Endodermal cell (in vitro differentiated cells): ENCODE results near the gene NINJ2. TPM values are rescaled to one million over a fixed set of nuclear protein-coding genes. Genes with fewer than 3 reads are reported as not detected.
A peak's percentile ranks its signal among the peaks of the same experiment; 100 is the strongest.

Source experiments
- DNase-seq: peaks from one replicate; pipeline ENCODE4 v3.0.0-alpha.2; 2017
- H3K27ac ChIP-seq: 2 replicates; pipeline ENCODE4 v1.5.1; 2013; ENCODE audit warnings: mild to moderate bottlenecking, low read depth, low read length, moderate library complexity
- H3K27me3 ChIP-seq: 2 replicates; pipeline ENCODE4 v1.6.1; 2013; ENCODE audit warnings: mild to moderate bottlenecking, low read length, moderate library complexity; ENCODE audit not compliant: insufficient read depth, control insufficient read depth, poor library complexity, severe bottlenecking
- H3K36me3 ChIP-seq: 2 replicates; pipeline ENCODE4 v1.7.0; 2013; ENCODE audit warnings: mild to moderate bottlenecking, low read length, moderate library complexity; ENCODE audit not compliant: control insufficient read depth, insufficient read depth
- H3K4me1 ChIP-seq: one replicate; pipeline ENCODE4 v1.7.0; 2013; ENCODE audit warnings: low read length; ENCODE audit not compliant: control insufficient read depth, insufficient read depth
- H3K4me3 ChIP-seq: 2 replicates; pipeline ENCODE4 v1.5.1; 2013; ENCODE audit warnings: mild to moderate bottlenecking, low read length, moderate library complexity
- H3K9ac ChIP-seq: 2 replicates; pipeline ENCODE4 v1.6.1; 2013; ENCODE audit warnings: mild to moderate bottlenecking, low read length, moderate library complexity; ENCODE audit not compliant: poor library complexity, severe bottlenecking; ENCODE audit errors: extremely low read depth
- H3K9me3 ChIP-seq: 2 replicates; pipeline ENCODE4 v1.6.1; 2013; ENCODE audit warnings: mild to moderate bottlenecking, low read length, moderate library complexity; ENCODE audit not compliant: control insufficient read depth
- H3K27ac Mint-ChIP-seq: 2 replicates; pipeline ENCODE4 v1.8.0; 2020; ENCODE audit warnings: mixed read lengths
- H3K27me3 Mint-ChIP-seq: 2 replicates; pipeline ENCODE4 v1.8.0; 2021; ENCODE audit warnings: mild to moderate bottlenecking, mixed read lengths; ENCODE audit not compliant: insufficient read depth
- H3K36me3 Mint-ChIP-seq: 2 replicates; pipeline ENCODE4 v1.8.0; 2020; ENCODE audit warnings: low read depth, mixed read lengths
- H3K4me1 Mint-ChIP-seq: 2 replicates; pipeline ENCODE4 v1.8.0; 2020; ENCODE audit warnings: mixed read lengths
- H3K4me3 Mint-ChIP-seq: 2 replicates; pipeline ENCODE4 v1.8.0; 2020; ENCODE audit warnings: mild to moderate bottlenecking, moderate library complexity, mixed read lengths
- H3K9me3 Mint-ChIP-seq: 2 replicates; pipeline ENCODE4 v1.8.0; 2020; ENCODE audit warnings: mild to moderate bottlenecking, mixed read lengths
- CTCF ChIP-seq: fragments of 200-600 bp; sonication (generic); conservative IDR thresholded peaks from 2 replicates; pipeline ENCODE4 v1.5.0; 2021; ENCODE audit warnings: antibody characterized with exemption, mild to moderate bottlenecking
- WGBS, 2 experiments: methylation state at CpG; one replicate each; pipeline versions ENCODE4 v1.1.5 to v1.1.7; 2013; ENCODE audit warnings: missing lambda C conversion rate in 2 of 2, mixed read lengths in 1 of 2; ENCODE audit not compliant: insufficient coverage in 1 of 2, insufficient read length in 1 of 2; 5-methylcytosine and 5-hydroxymethylcytosine counted together
- total RNA-seq, 2 donors: library from RNA; stranded (reverse); fragmentation: NEBNext Ultra II Directional in 1 of 2; extraction: Animal tissue kit (Norgen Biotek cat#: 25700) in 1 of 2; gene quantifications; 2 replicates in 1 of 2; 3 replicates in 1 of 2; pipeline ENCODE4 v1.2.1, GENCODE V29; 2021

The NINJ2 gene
- total RNA-seq, 2 donors from 2014 or later = 0.73 to 5.1 TPM

- Histone ChIP-seq H3K27ac (no peak overlapping the region), H3K4me1 (no peaks in the 10 kb centered on the region), H3K36me3 (no peaks in the 10 kb centered on the region), H3K9ac (no peak overlapping the region), H3K27me3 (no peaks in the 10 kb centered on the region), H3K4me3 (no peak overlapping the region), H3K9me3 (peaks cover 50% of the 10 kb centered on the region)
- H3K27ac Mint-ChIP-seq = no peak overlapping the region
- no peak overlapping the region for H3K4me3 Mint-ChIP-seq
- no peaks in the 10 kb centered on the region for H3K4me1 Mint-ChIP-seq
- H3K9me3 Mint-ChIP-seq = peaks cover 69% of the 10 kb centered on the region
- TF ChIP-seq CTCF = no peak
- no peak for DNase-seq
- peaks cover 15% of the 10 kb centered on the region for H3K36me3 Mint-ChIP-seq
- 98 to 100% methylated on average over 2 of the region's 2 CpGs for WGBS, 2 experiments
- H3K27me3 Mint-ChIP-seq = no peaks in the 10 kb centered on the region
Observed at GRCh38 chr12:692274-692673, 29.0 kb upstream of the NINJ2 start.

- no peak for DNase-seq
- H3K9ac ChIP-seq = no peak overlapping the region
- Mint-ChIP-seq H3K9me3 (peaks cover 52% of the 10 kb centered on the region), H3K36me3 (peaks cover 15% of the 10 kb centered on the region), H3K27me3 (no peaks in the 10 kb centered on the region), H3K27ac (peak overlapping the region; percentile 63), H3K4me1 (peaks cover 2% of the 10 kb centered on the region), H3K4me3 (no peak overlapping the region)
- no peaks in the 10 kb centered on the region for H3K27me3 ChIP-seq
- no peak overlapping the region for H3K4me3 ChIP-seq
- no peaks in the 10 kb centered on the region for H3K4me1 ChIP-seq
- H3K9me3 ChIP-seq = peaks cover 43% of the 10 kb centered on the region
- 92 to 94% methylated on average over 8 to 12 of the region's 12 CpGs for WGBS, 2 experiments
- peak overlapping the region; percentile 29 for H3K27ac ChIP-seq
- H3K36me3 ChIP-seq = no peaks in the 10 kb centered on the region
- no peak for TF ChIP-seq CTCF
Observed at GRCh38 chr12:690466-690865, 27.2 kb upstream of the NINJ2 start.

GRCh38 chr12:685388-685787, 22.1 kb upstream of the NINJ2 start:
- no peaks in the 10 kb centered on the region for H3K36me3 ChIP-seq
- H3K27ac ChIP-seq = peak overlapping the region; percentile 93
- H3K4me1 ChIP-seq = no peaks in the 10 kb centered on the region
- WGBS, 2 experiments = 60 to 91% methylated on average over 1 to 2 of the region's 3 CpGs
- no peak for DNase-seq
- Mint-ChIP-seq H3K36me3 (peaks cover under 1% of the 10 kb centered on the region), H3K9me3 (peaks cover 3% of the 10 kb centered on the region), H3K4me1 (peaks cover 4% of the 10 kb centered on the region), H3K4me3 (no peak overlapping the region), H3K27ac (peak overlapping the region; percentile 48), H3K27me3 (no peaks in the 10 kb centered on the region)
- H3K27me3 ChIP-seq = no peaks in the 10 kb centered on the region
- H3K9ac ChIP-seq = no peak overlapping the region
- no peak overlapping the region for H3K4me3 ChIP-seq
- peaks cover 3% of the 10 kb centered on the region for H3K9me3 ChIP-seq
- no peak for TF ChIP-seq CTCF
